IPS-18a (cell line): ENCODE measurements around the gene CAPN5.

Experiments
- H3K27ac ChIP-seq: one replicate; pipeline ENCODE4 v1.5.1; 2013; ENCODE audit warnings: low read length
- H3K27me3 ChIP-seq: one replicate; pipeline ENCODE4 v1.6.1; 2013; ENCODE audit warnings: mild to moderate bottlenecking, low read length; ENCODE audit not compliant: control insufficient read depth, insufficient read depth
- H3K36me3 ChIP-seq: one replicate; pipeline ENCODE4 v1.6.1; 2013; ENCODE audit warnings: low read depth, low read length; ENCODE audit not compliant: control insufficient read depth
- H3K4me1 ChIP-seq: one replicate; pipeline ENCODE4 v1.6.1; 2013; ENCODE audit warnings: low read depth, low read length; ENCODE audit not compliant: control insufficient read depth
- H3K4me3 ChIP-seq: one replicate; pipeline ENCODE4 v1.5.1; 2013; ENCODE audit warnings: low read length
- H3K9ac ChIP-seq: one replicate; pipeline ENCODE4 v1.6.1; 2013; ENCODE audit warnings: mild to moderate bottlenecking, low read length, moderate library complexity
- H3K9me3 ChIP-seq: one replicate; pipeline ENCODE4 v1.6.1; 2013; ENCODE audit warnings: low read depth, low read length; ENCODE audit not compliant: control insufficient read depth

Gene CAPN5

GRCh38 chr11:77035039-77035438 is 31.7 kb upstream of the CAPN5 start:
- Histone ChIP-seq H3K4me1 (peaks cover 3% of the 10 kb centered on the region), H3K9ac (no peak overlapping the region), H3K27ac (no peak overlapping the region), H3K4me3 (no peak overlapping the region), H3K36me3 (no peaks in the 10 kb centered on the region), H3K27me3 (peaks cover 21% of the 10 kb centered on the region), H3K9me3 (no peaks in the 10 kb centered on the region)

- Histone ChIP-seq H3K4me3 (no peak overlapping the region), H3K36me3 (no peaks in the 10 kb centered on the region), H3K4me1 (peaks cover 3% of the 10 kb centered on the region), H3K9me3 (no peaks in the 10 kb centered on the region), H3K27me3 (peaks cover 27% of the 10 kb centered on the region), H3K27ac (no peak overlapping the region), H3K9ac (no peak overlapping the region)
These were observed 31.2 kb upstream of the CAPN5 start for GRCh38 chr11:77035580-77035979.

- Histone ChIP-seq H3K27ac (no peak overlapping the region), H3K4me1 (peaks cover 3% of the 10 kb centered on the region), H3K9ac (no peak overlapping the region), H3K27me3 (peaks cover 35% of the 10 kb centered on the region), H3K9me3 (no peaks in the 10 kb centered on the region), H3K36me3 (no peaks in the 10 kb centered on the region), H3K4me3 (no peak overlapping the region)
These were observed 30.4 kb upstream of the CAPN5 start for GRCh38 chr11:77036398-77036797.

GRCh38 chr11:77037057-77037456 is 29.7 kb upstream of the CAPN5 start:
- Histone ChIP-seq H3K27me3 (peaks cover 35% of the 10 kb centered on the region), H3K9ac (no peak overlapping the region), H3K36me3 (no peaks in the 10 kb centered on the region), H3K9me3 (no peaks in the 10 kb centered on the region), H3K27ac (no peak overlapping the region), H3K4me3 (no peak overlapping the region), H3K4me1 (peaks cover 3% of the 10 kb centered on the region)

GRCh38 chr11:77038029-77038824 is 28.5 kb upstream of the CAPN5 start:
- Histone ChIP-seq H3K4me3 (no peak overlapping the region), H3K27ac (no peak overlapping the region), H3K36me3 (no peaks in the 10 kb centered on the region), H3K27me3 (peaks cover 35% of the 10 kb centered on the region), H3K9me3 (no peaks in the 10 kb centered on the region), H3K9ac (no peak overlapping the region), H3K4me1 (peaks cover 3% of the 10 kb centered on the region)

- no peak overlapping the region for H3K9ac ChIP-seq
- no peak overlapping the region for H3K4me3 ChIP-seq
- H3K36me3 ChIP-seq, result no peaks in the 10 kb centered on the region
- H3K9me3 ChIP-seq, result no peaks in the 10 kb centered on the region
- no peak overlapping the region for H3K27ac ChIP-seq
- peaks cover 35% of the 10 kb centered on the region for H3K27me3 ChIP-seq
- peaks cover 3% of the 10 kb centered on the region for H3K4me1 ChIP-seq
These were observed 27.9 kb upstream of the CAPN5 start for GRCh38 chr11:77038825-77039326.

GRCh38 chr11:77039491-77040400 is 27.0 kb upstream of the CAPN5 start:
- H3K4me3 ChIP-seq, result peak overlapping the region; percentile 40
- H3K4me1 ChIP-seq, result no peaks in the 10 kb centered on the region
- no peaks in the 10 kb centered on the region for H3K36me3 ChIP-seq
- H3K9me3 ChIP-seq, result no peaks in the 10 kb centered on the region
- H3K27me3 ChIP-seq, result peaks cover 35% of the 10 kb centered on the region
- H3K27ac ChIP-seq, result no peak overlapping the region
- peak overlapping the region; percentile 15 for H3K9ac ChIP-seq

GRCh38 chr11:77040401-77040777 is 26.4 kb upstream of the CAPN5 start:
- Histone ChIP-seq H3K9ac (no peak overlapping the region), H3K9me3 (no peaks in the 10 kb centered on the region), H3K36me3 (no peaks in the 10 kb centered on the region), H3K4me3 (no peak overlapping the region), H3K4me1 (no peaks in the 10 kb centered on the region), H3K27me3 (peaks cover 38% of the 10 kb centered on the region), H3K27ac (no peak overlapping the region)

GRCh38 chr11:77040889-77041288 is 25.9 kb upstream of the CAPN5 start:
- peaks cover 43% of the 10 kb centered on the region for H3K27me3 ChIP-seq
- H3K4me3 ChIP-seq, result no peak overlapping the region
- no peak overlapping the region for H3K9ac ChIP-seq
- H3K27ac ChIP-seq, result no peak overlapping the region
- no peaks in the 10 kb centered on the region for H3K36me3 ChIP-seq
- H3K4me1 ChIP-seq, result no peaks in the 10 kb centered on the region
- no peaks in the 10 kb centered on the region for H3K9me3 ChIP-seq

GRCh38 chr11:77042111-77042726 is 24.6 kb upstream of the CAPN5 start:
- Histone ChIP-seq H3K27ac (no peak overlapping the region), H3K27me3 (peaks cover 38% of the 10 kb centered on the region), H3K4me3 (no peak overlapping the region), H3K36me3 (no peaks in the 10 kb centered on the region), H3K4me1 (peaks cover 5% of the 10 kb centered on the region), H3K9me3 (no peaks in the 10 kb centered on the region), H3K9ac (no peak overlapping the region)

- Histone ChIP-seq H3K27ac (no peak overlapping the region), H3K9ac (no peak overlapping the region), H3K4me1 (peaks cover 5% of the 10 kb centered on the region), H3K36me3 (no peaks in the 10 kb centered on the region), H3K4me3 (no peak overlapping the region), H3K27me3 (peaks cover 28% of the 10 kb centered on the region), H3K9me3 (no peaks in the 10 kb centered on the region)
These were observed 22.4 kb upstream of the CAPN5 start for GRCh38 chr11:77044356-77044755.
